K562 (cell line): ENCODE results near the gene KLHL18. TPM values are rescaled to one million over a fixed set of nuclear protein-coding genes. Genes with fewer than 3 reads are reported as not detected.

Source experiments
- ATF7 ChIP-seq: fragments of 450-650 bp; IDR thresholded peaks from 2 replicates; pipeline ENCODE4 v1.7.1; 2014; ENCODE audit warnings: mild to moderate bottlenecking, moderate library complexity
- CXXC5 ChIP-seq: fragments of 250-450 bp; sonication (Bioruptor Pico); IDR thresholded peaks from 2 replicates; pipeline ENCODE4 v1.8.0; 2022; ENCODE audit warnings: inconsistent platforms, mild to moderate bottlenecking, moderate library complexity
- DACH1 ChIP-seq: fragments of 450-650 bp; IDR thresholded peaks from 2 replicates; pipeline ENCODE4 v1.6.1; 2018; ENCODE audit not compliant: partially characterized antibody
- ESRRA ChIP-seq: fragments of 450-650 bp; IDR thresholded peaks from 2 replicates; pipeline ENCODE4 v1.6.1; 2014; ENCODE audit warnings: low read depth, mild to moderate bottlenecking, moderate library complexity, borderline replicate concordance
- HCFC1 ChIP-seq: IDR thresholded peaks from 2 replicates; pipeline ENCODE4 v1.6.1; 2012; ENCODE audit warnings: low read depth, low read length, improper control_type of control experiment
- KDM4B ChIP-seq, 2 experiments: fragments of 450-650 bp in 1 of 2; sonication (generic) in 1 of 2; IDR thresholded peaks; 2 replicates each; pipeline ENCODE4 v1.6.1; 2016 to 2017; ENCODE audit warnings: borderline replicate concordance in 2 of 2, antibody characterized with exemption in 1 of 2, low read depth in 1 of 2, mild to moderate bottlenecking in 1 of 2
- LARP7 ChIP-seq: fragments of 450-650 bp; IDR thresholded peaks from 2 replicates; pipeline ENCODE4 v1.6.1; 2016
- LEF1 ChIP-seq: fragments of 450-650 bp; IDR thresholded peaks from 2 replicates; pipeline ENCODE4 v1.6.1; 2016; ENCODE audit warnings: mild to moderate bottlenecking
- MEIS2 ChIP-seq: fragments of 450-650 bp; IDR thresholded peaks from 2 replicates; pipeline ENCODE4 v1.6.1; 2014; ENCODE audit warnings: mild to moderate bottlenecking; ENCODE audit not compliant: partially characterized antibody
- MTA1 ChIP-seq: fragments of 450-650 bp; IDR thresholded peaks from 2 replicates; pipeline ENCODE4 v1.6.1; 2017; ENCODE audit warnings: borderline replicate concordance
- NBN ChIP-seq: fragments of 450-650 bp; IDR thresholded peaks from 2 replicates; pipeline ENCODE4 v1.6.1; 2016; ENCODE audit warnings: low read depth, mild to moderate bottlenecking
- NFATC3 ChIP-seq: fragments of 450-650 bp; IDR thresholded peaks from 2 replicates; pipeline ENCODE4 v1.6.1; 2017; ENCODE audit warnings: mild to moderate bottlenecking
- OTX1 ChIP-seq: fragments of 450-650 bp; formaldehyde crosslinking; IDR thresholded peaks from 2 replicates; pipeline ENCODE4 v1.4.0; 2022; ENCODE audit warnings: mild to moderate bottlenecking
- SETDB1 ChIP-seq: IDR thresholded peaks from one replicate; pipeline ENCODE4 v1.6.1; 2012; ENCODE audit warnings: low read length, control low read depth, inconsistent platforms
- SMAD1 ChIP-seq: fragments of 150-350 bp; IDR thresholded peaks from 2 replicates; pipeline ENCODE4 v1.6.1; 2014; ENCODE audit warnings: low read length, low read depth; ENCODE audit not compliant: partially characterized antibody
- SMARCB1 ChIP-seq: IDR thresholded peaks from 2 replicates; pipeline ENCODE4 v1.6.1; 2011; ENCODE audit warnings: improper control_type of control experiment, low read depth; ENCODE audit not compliant: insufficient read length
- SMARCC2 ChIP-seq: fragments of 450-650 bp; IDR thresholded peaks from 2 replicates; pipeline ENCODE4 v1.6.1; 2017; ENCODE audit warnings: antibody characterized with exemption, moderate library complexity, mild to moderate bottlenecking, low read depth
- TAF9B ChIP-seq: fragments of 450-650 bp; IDR thresholded peaks from 2 replicates; pipeline ENCODE4 v1.6.1; 2018; ENCODE audit warnings: mild to moderate bottlenecking; ENCODE audit not compliant: partially characterized antibody
- TCFL5 ChIP-seq: fragments of 250-450 bp; sonication (Bioruptor Pico); conservative IDR thresholded peaks from 2 replicates; pipeline ENCODE4 v1.6.1; 2021; ENCODE audit warnings: mild to moderate bottlenecking, moderate library complexity, matching md5 sums
- ZNF174 ChIP-seq: fragments of 250-450 bp; sonication (Bioruptor Pico); IDR thresholded peaks from 2 replicates; pipeline ENCODE4 v1.4.0; 2020; ENCODE audit warnings: mild to moderate bottlenecking
- ZNF75A ChIP-seq: fragments of 450-650 bp; formaldehyde crosslinking; IDR thresholded peaks from 2 replicates; pipeline ENCODE4 v1.4.0; 2020; ENCODE audit warnings: mild to moderate bottlenecking
- ZNF780A ChIP-seq: fragments of 250-450 bp; sonication (Bioruptor Pico); IDR thresholded peaks from 2 replicates; pipeline ENCODE4 v1.5.0; 2021; ENCODE audit warnings: mild to moderate bottlenecking
- polyA plus RNA-seq, 8 experiments: library from polyadenylated mRNA; depleted of rRNA in 4 of 8; stranded (reverse) in 5 of 8; unstranded in 3 of 8; fragments of >200 nt; fragmentation: Nextera tagmentation in 2 of 8; fragmentation: Illumina TruSeq in 1 of 8; extraction: Ambion mirVana in 2 of 8; extraction: Trizol in 1 of 8; gene quantifications; 2 replicates each; pipeline versions ENCODE4 v1.2.1 to v1.2.3, GENCODE V29; 2011 to 2014; ENCODE audit warnings: inconsistent platforms in 1 of 8, missing spikeins in 1 of 8
- total RNA-seq, 7 experiments: library from RNA; depleted of rRNA in 6 of 7; stranded (reverse); fragments of >200 nt in 6 of 7; fragmentation: Illumina TruSeq in 2 of 7; extraction: Trizol in 2 of 7; gene quantifications; 2 replicates each; pipeline versions ENCODE4 v1.2.1 to v1.2.3, GENCODE V29; 2011 to 2021; ENCODE audit warnings: low replicate concordance in 1 of 7
- TF ChIP-seq, protein P1 (sequence below): sonication (generic); formaldehyde crosslinking; IDR thresholded peaks from 2 replicates; pipeline ENCODE4 v1.8.1; 2023; ENCODE audit warnings: mild to moderate bottlenecking, missing genetic modification reagents
- TF ChIP-seq, protein P2 (sequence below): fragments of 450-650 bp; IDR thresholded peaks from 2 replicates; pipeline ENCODE4 v1.6.1; 2018; ENCODE audit not compliant: partially characterized antibody

The KLHL18 gene
- total and polyA plus RNA-seq, 9 of the 15 experiments (the other 6 are each of a cell fraction or from before 2014, with no cell fraction given), result 26.7 to 97.5 (median 48.7) TPM

DNA sequence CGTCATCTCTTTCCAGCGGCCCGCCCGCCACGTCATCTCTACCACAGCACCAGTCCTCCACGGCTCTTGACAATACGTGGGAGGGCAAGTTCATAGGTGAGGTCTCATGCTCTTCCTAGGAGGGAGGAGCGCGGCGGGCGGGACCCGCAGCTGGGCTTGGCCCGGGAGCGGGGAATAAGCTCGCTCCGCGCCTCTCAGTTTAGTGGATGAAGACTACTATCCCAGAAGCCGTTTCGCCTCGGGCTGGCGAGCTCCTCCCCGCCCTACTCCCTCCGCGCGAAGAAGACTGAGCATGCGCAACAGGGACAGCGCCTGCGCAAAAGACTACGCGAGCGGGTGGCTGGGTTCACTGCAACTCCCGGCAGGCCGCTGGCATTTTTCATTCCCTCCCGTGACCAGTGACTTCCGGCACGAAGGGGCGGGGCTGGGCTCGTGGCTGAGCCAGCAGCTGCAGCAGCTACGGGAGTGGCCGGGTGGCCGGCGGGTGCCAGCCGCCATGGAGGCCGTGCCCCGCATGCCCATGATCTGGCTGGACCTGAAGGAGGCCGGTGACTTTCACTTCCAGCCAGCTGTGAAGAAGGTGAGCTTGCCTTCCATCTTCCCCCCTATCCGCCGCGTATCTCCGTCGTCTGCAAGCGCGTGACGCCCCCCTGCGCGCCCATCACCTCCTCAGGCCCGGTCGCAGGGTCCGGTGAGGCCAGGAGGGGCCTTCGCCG is 98.0 kb downstream of the KLHL18 start, which contains the start of gene PTPN23 (continued):
- no peak for TF ChIP-seq TCFL5 (CRISPR knock-in tag)
- peak; percentile 93 for TF ChIP-seq LARP7
- TF ChIP-seq SMARCC2, result no peak
- peak; percentile 49; the same call in 1 of the 2 replicates for TF ChIP-seq NBN
- TF ChIP-seq KDM4B (IDR thresholded peaks at IDR 0.05; ENCODE audit: borderline replicate concordance in 2 of 2, low read depth in 1 of 2), result peak in 1 of 2 experiments; percentile 92; a peak in 2 of 4 replicates
- no peak for TF ChIP-seq ZNF780A (CRISPR knock-in tag)
- TF ChIP-seq ZNF174 (CRISPR knock-in tag), result no peak
- TF ChIP-seq SMARCB1, result no peak
- no peak; the same call in 1 of the 2 replicates for TF ChIP-seq OTX1 (CRISPR knock-in tag)
- peak; percentile 59 for TF ChIP-seq DACH1
- TF ChIP-seq NFATC3, result 0 out of 2 replicates have a peak, but pooled peaks have one; percentile 26
- TF ChIP-seq SETDB1, result peak; percentile 22
- peak; percentile 10 for TF ChIP-seq SMAD1
- TF ChIP-seq, protein P1, sequence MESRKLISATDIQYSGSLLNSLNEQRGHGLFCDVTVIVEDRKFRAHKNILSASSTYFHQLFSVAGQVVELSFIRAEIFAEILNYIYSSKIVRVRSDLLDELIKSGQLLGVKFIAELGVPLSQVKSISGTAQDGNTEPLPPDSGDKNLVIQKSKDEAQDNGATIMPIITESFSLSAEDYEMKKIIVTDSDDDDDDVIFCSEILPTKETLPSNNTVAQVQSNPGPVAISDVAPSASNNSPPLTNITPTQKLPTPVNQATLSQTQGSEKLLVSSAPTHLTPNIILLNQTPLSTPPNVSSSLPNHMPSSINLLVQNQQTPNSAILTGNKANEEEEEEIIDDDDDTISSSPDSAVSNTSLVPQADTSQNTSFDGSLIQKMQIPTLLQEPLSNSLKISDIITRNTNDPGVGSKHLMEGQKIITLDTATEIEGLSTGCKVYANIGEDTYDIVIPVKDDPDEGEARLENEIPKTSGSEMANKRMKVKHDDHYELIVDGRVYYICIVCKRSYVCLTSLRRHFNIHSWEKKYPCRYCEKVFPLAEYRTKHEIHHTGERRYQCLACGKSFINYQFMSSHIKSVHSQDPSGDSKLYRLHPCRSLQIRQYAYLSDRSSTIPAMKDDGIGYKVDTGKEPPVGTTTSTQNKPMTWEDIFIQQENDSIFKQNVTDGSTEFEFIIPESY (CRISPR knock-in tag), result peak; percentile 44
- peak; percentile 88 for TF ChIP-seq HCFC1
- peak; percentile 59; the same call in 1 of the 2 replicates for TF ChIP-seq LEF1
- peak; percentile 59 for TF ChIP-seq TAF9B
- TF ChIP-seq ATF7, result peak; percentile 87
- TF ChIP-seq ESRRA, result no peak; the same call in 1 of the 2 replicates
- TF ChIP-seq, protein P2, sequence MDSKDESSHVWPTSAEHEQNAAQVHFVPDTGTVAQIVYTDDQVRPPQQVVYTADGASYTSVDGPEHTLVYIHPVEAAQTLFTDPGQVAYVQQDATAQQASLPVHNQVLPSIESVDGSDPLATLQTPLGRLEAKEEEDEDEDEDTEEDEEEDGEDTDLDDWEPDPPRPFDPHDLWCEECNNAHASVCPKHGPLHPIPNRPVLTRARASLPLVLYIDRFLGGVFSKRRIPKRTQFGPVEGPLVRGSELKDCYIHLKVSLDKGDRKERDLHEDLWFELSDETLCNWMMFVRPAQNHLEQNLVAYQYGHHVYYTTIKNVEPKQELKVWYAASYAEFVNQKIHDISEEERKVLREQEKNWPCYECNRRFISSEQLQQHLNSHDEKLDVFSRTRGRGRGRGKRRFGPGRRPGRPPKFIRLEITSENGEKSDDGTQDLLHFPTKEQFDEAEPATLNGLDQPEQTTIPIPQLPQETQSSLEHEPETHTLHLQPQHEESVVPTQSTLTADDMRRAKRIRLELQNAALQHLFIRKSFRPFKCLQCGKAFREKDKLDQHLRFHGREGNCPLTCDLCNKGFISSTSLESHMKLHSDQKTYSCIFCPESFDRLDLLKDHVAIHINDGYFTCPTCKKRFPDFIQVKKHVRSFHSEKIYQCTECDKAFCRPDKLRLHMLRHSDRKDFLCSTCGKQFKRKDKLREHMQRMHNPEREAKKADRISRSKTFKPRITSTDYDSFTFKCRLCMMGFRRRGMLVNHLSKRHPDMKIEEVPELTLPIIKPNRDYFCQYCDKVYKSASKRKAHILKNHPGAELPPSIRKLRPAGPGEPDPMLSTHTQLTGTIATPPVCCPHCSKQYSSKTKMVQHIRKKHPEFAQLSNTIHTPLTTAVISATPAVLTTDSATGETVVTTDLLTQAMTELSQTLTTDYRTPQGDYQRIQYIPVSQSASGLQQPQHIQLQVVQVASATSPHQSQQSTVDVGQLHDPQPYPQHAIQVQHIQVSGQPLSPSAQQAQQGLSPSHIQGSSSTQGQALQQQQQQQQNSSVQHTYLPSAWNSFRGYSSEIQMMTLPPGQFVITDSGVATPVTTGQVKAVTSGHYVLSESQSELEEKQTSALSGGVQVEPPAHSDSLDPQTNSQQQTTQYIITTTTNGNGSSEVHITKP, result peak; percentile 78
- TF ChIP-seq CXXC5 (CRISPR knock-in tag), result peak; percentile 69
- TF ChIP-seq ZNF75A (CRISPR knock-in tag), result no peak
- TF ChIP-seq MTA1, result 0 out of 2 replicates have a peak, but pooled peaks have one; percentile 69
- TF ChIP-seq MEIS2, result peak; percentile 95
